Thyroid gland (tissue), 4 donors: ENCODE measurements around the gene ZBTB49. TPM values are rescaled to one million over a fixed set of nuclear protein-coding genes. Genes with fewer than 3 reads are reported as not detected.

Source experiments
- DNase-seq, 2 donors: peaks; one replicate each; pipeline ENCODE4 v3.0.0-alpha.2; 2019
- H3K27ac ChIP-seq, 3 donors: fragments of 200-600 bp; sonication (generic); 1 replicate in 2 of 3; 2 replicates in 1 of 3; pipeline ENCODE4 v1.5.1; 2016 to 2019; ENCODE audit warnings: mild to moderate bottlenecking in 1 of 3, moderate library complexity in 1 of 3
- H3K27me3 ChIP-seq: fragments of 200-600 bp; sonication (generic); one replicate; pipeline ENCODE4 v1.5.1; 2019
- H3K36me3 ChIP-seq, 2 donors: fragments of 200-600 bp; sonication (generic); one replicate each; pipeline ENCODE4 v1.5.1; 2016 to 2019
- H3K4me1 ChIP-seq, 2 donors: fragments of 200-600 bp; sonication (generic); one replicate each; pipeline ENCODE4 v1.5.1; 2017 to 2019
- H3K4me3 ChIP-seq, 3 donors: fragments of 200-600 bp; sonication (generic); replicated peaks in 1 of 3; 1 replicate in 2 of 3; 2 replicates in 1 of 3; pipeline ENCODE4 v1.5.1; 2016; ENCODE audit warnings: mild to moderate bottlenecking in 1 of 3
- H3K9me3 ChIP-seq: fragments of 200-600 bp; sonication (generic); one replicate; pipeline ENCODE4 v1.5.1; 2017
- POLR2A ChIP-seq, 2 donors: fragments of 450-650 bp; IDR thresholded peaks; one replicate each; pipeline ENCODE4 v1.6.1; 2017; ENCODE audit warnings: antibody characterized with exemption in 2 of 2, mild to moderate bottlenecking in 2 of 2, moderate library complexity in 1 of 2
- WGBS, 2 donors: methylation state at CpG; one replicate each; pipeline ENCODE4 v1.1.5; 2017; 5-methylcytosine and 5-hydroxymethylcytosine counted together
- intact Hi-C: fragments of 100-400 bp; cut with DNase I; formaldehyde crosslinking; loops from one replicate; pipeline ENCODE4 v1.15.1; 2023
- total RNA-seq, 4 donors: library from RNA; depleted of rRNA; stranded (reverse); fragments of >200 nt; gene quantifications; one replicate each; pipeline ENCODE4 v1.2.3, GENCODE V29; 2016
- TF ChIP-seq, protein P1 (sequence below), 6 experiments: fragments of 200-600 bp in 3 of 6; fragments of 450-650 bp in 3 of 6; sonication (generic) in 3 of 6; IDR thresholded peaks; one replicate each; pipeline ENCODE4 v1.5.1; 2016 to 2019; ENCODE audit warnings: antibody characterized with exemption in 6 of 6, mild to moderate bottlenecking in 2 of 6, inconsistent platforms in 1 of 6, moderate library complexity in 1 of 6

ZBTB49 gene
- total RNA-seq, 4 donors from 2014 or later: 7.5 to 21.7 (median 9.2) TPM

DNA sequence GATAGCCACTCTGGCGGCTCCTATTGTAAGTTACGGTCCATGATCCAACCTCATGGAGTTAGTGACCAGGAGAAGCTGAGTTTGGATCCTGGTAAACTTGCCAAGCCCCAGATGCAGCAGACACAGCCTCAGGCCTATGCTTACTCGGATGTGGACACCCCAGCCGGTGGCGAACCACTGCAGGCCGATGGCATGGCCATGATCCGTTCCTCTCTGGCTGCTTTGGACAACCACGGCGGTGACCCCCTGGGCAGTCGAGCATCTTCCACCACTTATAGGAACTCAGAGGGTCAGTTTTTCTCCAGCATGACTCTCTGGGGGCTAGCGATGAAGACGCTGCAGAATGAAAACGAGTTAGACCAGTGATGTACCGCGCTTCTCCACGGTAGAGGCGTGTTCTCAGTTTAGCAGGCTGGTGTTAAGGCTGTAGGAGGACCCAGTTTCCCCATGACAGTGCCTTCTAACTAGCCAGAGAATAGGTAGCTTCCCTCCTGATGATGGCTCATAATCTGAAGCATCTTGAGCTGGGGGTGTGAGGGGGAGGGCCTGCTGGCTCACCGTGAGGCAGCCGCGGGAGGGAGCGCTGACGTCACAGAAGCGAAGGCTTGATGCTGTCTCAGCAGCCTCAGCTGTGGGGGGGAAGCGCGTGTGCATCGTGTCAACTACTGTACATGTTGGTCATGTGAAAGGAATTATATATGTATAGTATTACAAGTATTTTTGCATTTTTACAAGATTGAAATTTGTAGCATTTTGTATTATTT lies 31.1 kb downstream of the ZBTB49 start:
- Histone ChIP-seq H3K27me3 (no peaks in the 10 kb centered on the region), H3K36me3 (peaks cover 22 to 32% of the 10 kb centered on the region in 2 donors), H3K4me3 (no peak overlapping the region), H3K27ac (no peak overlapping the region), H3K4me1 (no peaks in the 10 kb centered on the region), H3K9me3 (no peaks in the 10 kb centered on the region)
- no peak for DNase-seq
- WGBS, 2 donors: 94 to 95% methylated on average over 26 of the region's 26 CpGs
- TF ChIP-seq, protein P1, sequence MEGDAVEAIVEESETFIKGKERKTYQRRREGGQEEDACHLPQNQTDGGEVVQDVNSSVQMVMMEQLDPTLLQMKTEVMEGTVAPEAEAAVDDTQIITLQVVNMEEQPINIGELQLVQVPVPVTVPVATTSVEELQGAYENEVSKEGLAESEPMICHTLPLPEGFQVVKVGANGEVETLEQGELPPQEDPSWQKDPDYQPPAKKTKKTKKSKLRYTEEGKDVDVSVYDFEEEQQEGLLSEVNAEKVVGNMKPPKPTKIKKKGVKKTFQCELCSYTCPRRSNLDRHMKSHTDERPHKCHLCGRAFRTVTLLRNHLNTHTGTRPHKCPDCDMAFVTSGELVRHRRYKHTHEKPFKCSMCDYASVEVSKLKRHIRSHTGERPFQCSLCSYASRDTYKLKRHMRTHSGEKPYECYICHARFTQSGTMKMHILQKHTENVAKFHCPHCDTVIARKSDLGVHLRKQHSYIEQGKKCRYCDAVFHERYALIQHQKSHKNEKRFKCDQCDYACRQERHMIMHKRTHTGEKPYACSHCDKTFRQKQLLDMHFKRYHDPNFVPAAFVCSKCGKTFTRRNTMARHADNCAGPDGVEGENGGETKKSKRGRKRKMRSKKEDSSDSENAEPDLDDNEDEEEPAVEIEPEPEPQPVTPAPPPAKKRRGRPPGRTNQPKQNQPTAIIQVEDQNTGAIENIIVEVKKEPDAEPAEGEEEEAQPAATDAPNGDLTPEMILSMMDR (IDR thresholded peaks at IDR 0.05): no peak
- no peak for TF ChIP-seq POLR2A (IDR thresholded peaks at IDR 0.05)
- intact Hi-C loops: no loop called here

DNA sequence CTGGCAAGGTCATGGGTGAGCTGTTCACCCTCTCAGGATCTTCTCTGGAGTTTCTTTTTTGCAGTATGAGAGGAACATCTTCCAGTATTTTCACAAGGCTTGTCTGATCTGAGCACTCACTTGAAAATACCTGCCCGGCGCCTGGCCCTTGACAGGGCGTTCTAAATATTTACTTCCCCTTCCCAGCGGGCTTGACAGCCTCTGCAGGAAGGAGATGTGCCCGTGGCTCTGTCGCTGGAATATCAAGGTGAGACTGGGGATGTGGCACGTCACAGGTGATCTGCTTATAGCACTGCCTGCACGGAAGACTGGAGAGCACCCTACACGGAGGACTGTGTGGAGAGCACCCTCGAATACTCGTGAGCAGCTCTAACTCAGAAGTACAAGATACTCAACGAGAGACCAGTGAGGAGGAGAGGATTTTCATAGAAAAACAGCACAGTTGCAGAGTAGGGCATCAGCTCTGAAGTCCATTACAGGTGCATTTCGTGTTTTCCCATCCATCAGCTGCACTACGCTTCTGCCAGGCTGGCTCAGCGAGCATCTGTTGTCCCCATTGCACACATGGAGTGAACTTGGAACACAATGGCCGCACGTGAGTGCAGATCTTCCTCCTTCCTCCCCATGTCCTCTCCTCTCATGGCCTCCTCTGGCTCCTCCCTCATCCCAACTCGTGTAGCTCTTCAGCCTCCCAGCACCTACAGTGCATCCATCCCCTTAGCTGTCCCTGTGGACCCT lies 32.1 kb downstream of the ZBTB49 start:
- intact Hi-C loops: no loop called here
- Histone ChIP-seq H3K4me1 (no peaks in the 10 kb centered on the region), H3K9me3 (no peaks in the 10 kb centered on the region), H3K27me3 (no peaks in the 10 kb centered on the region), H3K27ac (no peak overlapping the region), H3K36me3 (peaks cover 19 to 24% of the 10 kb centered on the region in 2 donors), H3K4me3 (no peak overlapping the region)
- TF ChIP-seq, protein P1 (IDR thresholded peaks at IDR 0.05): no peak
- no peak for TF ChIP-seq POLR2A (IDR thresholded peaks at IDR 0.05)
- 73 to 78% methylated on average over 18 of the region's 18 CpGs for WGBS, 2 donors
- no peak for DNase-seq

DNA sequence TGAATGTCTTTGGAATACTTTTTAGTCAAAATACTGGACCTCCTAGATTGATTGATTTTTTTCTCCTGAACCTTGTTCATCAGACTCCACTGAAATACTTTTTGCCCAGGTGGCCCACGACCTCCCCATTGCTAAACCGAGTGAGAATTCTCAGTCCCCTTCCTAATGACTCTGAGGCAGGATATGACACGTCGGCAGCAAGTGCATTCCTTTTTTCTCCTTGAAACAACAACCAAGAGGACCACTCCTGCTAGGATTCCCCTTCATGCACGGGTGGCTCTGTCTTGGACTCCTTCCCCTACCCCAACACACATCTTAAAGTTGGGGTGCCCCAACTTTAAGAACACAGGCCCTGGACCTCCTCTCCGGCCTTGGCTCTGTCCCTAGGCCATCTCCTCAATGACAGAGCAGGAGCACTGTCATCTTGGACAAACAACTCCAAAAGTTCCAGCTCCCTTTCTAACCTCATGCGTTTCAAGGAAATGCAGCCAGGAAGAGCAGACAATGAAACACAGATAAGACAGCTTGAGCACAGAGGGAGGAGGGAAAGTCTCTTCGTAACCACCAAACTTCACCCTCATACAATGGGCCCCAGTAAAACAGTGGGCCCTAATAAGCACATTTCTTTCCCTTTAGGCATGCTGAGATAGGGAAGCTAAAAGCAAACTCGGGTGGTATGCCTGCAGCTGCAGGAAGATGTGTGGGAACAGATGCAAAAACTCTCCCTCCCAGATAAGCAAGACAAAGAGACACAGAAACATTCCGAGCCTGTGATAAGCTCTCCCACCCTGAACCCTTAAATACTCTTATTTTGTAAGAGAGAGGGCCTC lies 33.9 kb downstream of the ZBTB49 start:
- no peak for DNase-seq
- Histone ChIP-seq H3K27me3 (no peaks in the 10 kb centered on the region), H3K4me1 (no peaks in the 10 kb centered on the region), H3K27ac (no peak overlapping the region), H3K36me3 (peaks cover 10 to 19% of the 10 kb centered on the region in 2 donors), H3K4me3 (no peak overlapping the region), H3K9me3 (no peaks in the 10 kb centered on the region)
- 42 to 44% methylated on average over 10 of the region's 10 CpGs for WGBS, 2 donors
- no peak for TF ChIP-seq POLR2A (IDR thresholded peaks at IDR 0.05)
- TF ChIP-seq, protein P1 (IDR thresholded peaks at IDR 0.05): no peak
- intact Hi-C loops: no loop called here

DNA sequence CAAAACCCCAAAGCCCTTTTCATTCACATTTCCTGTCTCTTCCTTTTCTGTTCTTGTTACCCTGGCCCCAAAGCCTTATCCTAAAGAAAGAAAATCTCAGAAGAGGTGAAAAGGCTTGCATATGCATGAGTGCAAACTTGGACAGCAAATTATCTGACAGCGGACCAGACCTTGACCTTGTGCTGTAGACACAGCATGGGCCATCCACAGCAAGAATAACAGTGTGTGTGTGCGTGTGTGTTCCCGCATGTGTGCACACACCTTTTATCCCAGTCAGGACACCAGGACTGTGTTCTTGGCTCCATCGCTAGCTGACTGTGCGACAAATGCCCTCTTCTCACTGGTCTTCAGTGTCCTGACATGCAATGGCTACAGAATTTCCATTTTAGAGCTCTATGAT lies 35.3 kb downstream of the ZBTB49 start:
- Histone ChIP-seq H3K36me3 (peaks cover 10 to 17% of the 10 kb centered on the region in 2 donors), H3K9me3 (no peaks in the 10 kb centered on the region), H3K27me3 (no peaks in the 10 kb centered on the region), H3K4me1 (no peaks in the 10 kb centered on the region), H3K27ac (no peak overlapping the region), H3K4me3 (no peak overlapping the region)
- no peak for TF ChIP-seq POLR2A (IDR thresholded peaks at IDR 0.05)
- TF ChIP-seq, protein P1 (IDR thresholded peaks at IDR 0.05): no peak
- intact Hi-C loops: no loop called here
- no peak for DNase-seq
- 93 to 100% methylated on average over 5 of the region's 5 CpGs for WGBS, 2 donors
